NCI-H1092 (cell line): ENCODE data around the gene ZNF121.

ENCODE experiments used
- DNase-seq: peaks from one replicate; lab custom pipeline; 2025; lab: John Stamatoyannopoulos, UW

Gene ZNF121

DNA sequence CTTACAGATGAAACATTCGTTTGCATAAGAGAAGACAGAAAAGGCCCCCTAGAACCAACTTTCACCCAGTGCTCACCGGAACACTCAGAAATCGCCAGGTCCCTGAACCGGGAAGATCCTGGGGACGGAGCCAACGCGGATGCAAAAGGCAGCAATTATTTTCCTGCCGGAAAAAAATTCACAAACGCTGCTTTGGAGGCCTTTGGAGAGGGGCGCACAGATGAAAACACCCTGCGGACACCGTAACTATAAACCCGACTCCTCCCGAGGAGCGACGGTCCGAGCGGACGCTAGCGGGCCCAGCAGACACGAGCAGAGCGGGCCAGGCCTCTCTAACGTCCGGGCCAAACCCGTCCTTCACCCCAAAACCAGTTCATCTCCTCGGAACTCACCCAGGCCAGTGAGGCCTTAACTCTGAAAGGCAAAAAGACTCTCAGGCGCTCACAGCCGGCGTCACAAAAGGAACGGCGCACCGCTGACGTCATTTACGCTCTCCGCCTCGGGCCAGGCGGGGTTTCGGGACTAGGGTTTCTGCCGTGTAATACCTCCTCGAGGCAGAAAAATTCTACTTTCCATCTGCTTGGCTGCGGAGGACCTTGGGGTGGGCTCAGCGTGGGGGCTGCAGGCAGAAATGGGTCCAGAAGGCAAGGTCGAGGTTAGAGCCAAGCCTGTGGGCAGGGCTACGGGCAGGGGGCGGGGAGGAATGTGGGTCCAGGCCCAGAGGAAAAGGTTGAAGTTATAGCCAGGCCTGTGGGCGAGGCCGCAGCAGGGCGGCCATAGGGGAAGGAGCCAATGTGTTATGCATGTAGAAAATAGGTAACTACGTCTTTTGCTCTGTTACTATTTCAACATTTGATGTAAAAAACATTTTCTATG is 45.9 kb downstream of the ZNF121 start, which contains the start of gene ZNF426:
Gene ZNF426 (minus strand): TSS at position 463 of the 876 bp plus-strand sequence. CDS start 2,413 bp downstream, outside the sequence.
- DNase-seq, result peak; percentile 76

DNA sequence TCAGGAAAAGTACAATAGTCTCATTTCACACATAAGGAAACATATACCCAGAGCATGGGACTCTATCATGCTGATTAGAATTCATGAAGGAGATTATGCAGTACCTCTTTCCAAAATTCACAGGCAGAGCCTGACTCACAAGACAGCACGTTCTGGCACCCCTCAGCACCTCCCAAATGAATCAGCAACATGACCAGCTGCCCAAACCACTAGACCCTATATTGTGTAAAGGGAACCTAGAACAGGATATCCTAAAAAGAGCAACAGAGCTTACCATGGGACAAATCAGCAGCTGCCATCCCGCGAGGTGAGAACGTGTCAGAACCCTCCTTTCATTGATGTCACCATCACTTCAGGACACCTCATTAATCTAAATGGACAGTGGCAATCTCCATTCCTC is 48.4 kb downstream of the ZNF121 start:
- DNase-seq, result no peak

DNA sequence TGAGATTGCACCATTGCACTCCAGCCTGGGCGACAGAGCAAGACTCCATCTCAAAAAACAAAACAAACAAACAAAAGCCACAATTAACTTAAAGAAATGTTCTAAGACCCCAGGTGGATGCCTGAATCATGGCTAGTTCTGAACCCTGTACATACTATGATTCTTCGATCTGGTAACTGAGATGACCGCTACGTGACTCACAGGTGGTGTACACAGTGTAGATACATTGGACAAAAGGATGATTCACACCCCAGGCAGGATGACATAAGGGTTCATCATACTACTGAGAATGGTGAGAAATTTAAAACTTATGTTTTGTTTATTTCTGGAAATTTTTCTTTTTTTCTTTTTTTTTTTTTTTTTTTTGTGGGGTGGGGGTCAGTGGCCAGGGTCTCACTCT is 52.4 kb downstream of the ZNF121 start:
- DNase-seq, result no peak

DNA sequence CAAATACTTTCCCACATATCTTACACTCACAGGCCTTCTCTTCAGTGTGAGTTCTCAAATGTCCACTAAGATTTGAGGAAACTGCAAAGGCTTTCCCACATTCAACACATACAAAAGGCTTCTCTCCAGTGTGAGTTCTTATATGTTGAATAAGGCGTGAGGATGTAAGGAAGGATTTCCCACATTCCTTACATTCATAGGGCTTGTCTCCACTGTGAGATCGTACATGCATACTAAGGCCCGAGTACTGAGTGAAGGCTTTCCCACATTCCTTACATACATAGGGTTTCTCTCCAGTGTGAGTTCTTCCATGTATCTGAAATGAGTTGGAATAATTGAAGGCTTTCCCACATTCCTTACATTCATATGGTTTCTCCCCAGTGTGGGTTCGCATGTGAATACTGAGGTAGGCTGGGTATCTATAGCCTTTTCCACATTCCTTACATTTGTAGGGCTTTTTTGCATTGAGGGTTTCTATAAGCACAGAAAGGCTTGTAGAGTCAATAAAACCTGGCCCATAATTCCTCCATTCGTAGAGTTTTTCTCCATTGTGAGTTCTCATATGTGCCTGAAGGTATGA is 55.5 kb downstream of the ZNF121 start:
- no peak for DNase-seq

DNA sequence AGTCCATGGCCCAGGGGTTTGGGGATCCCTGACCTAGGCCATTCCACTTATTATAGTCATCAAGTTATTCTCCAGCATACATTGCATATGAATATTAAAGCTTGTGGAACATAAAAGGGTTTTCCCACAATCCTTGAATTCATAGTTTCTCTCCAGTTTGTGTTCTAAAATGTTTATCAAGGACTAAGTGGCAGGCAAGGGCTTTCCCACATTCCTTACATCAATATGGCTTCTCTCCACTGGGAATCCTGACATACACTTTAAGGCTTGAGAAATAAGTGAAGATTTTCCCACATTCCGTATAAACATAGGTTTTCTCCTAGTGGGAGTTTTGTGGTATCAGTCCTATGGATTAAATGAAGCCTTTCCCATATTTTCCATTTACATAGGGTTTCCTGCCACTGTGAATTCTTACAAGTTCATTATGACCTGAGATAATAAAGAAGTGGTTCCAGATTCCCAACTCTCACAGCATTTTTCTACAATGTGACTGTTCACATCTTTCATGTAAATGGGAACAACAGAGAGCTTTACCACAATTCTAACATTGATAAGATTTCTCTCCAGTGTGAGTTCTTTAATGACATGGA is 60.3 kb downstream of the ZNF121 start:
- no peak for DNase-seq
